OCI-LY3 (cell line): Measurements from ENCODE around the gene PKP3.

Experiments
- H2AFZ ChIP-seq: fragments of 200-600, 300-600 bp; shearing (Covaris generic); 2 replicates; pipeline ENCODE4 v1.6.0; 2014; ENCODE audit warnings: antibody characterized with exemption, low read depth, low read length
- H3K27ac ChIP-seq: fragments of 200-600, 300-600 bp; sonication (generic); 2 replicates; pipeline ENCODE4 v1.5.1; 2014; ENCODE audit warnings: mild to moderate bottlenecking, low read length, moderate library complexity, mixed read lengths
- H3K27me3 ChIP-seq: fragments of 200-600, 300-600 bp; sonication (generic); 2 replicates; pipeline ENCODE4 v1.6.1; 2014; ENCODE audit warnings: low read depth, low read length, mixed read lengths
- H3K36me3 ChIP-seq: fragments of 200-600, 300-600 bp; sonication (generic); replicated peaks from 2 replicates; pipeline ENCODE3; 2014; ENCODE audit warnings: low read depth, low read length, mixed read lengths
- H3K4me1 ChIP-seq: fragments of 300-600, 200-600 bp; sonication (generic); 2 replicates; pipeline ENCODE4 v1.6.1; 2014; ENCODE audit warnings: low read length, mixed read lengths
- H3K4me2 ChIP-seq: fragments of 200-600, 300-600 bp; sonication (generic); 2 replicates; pipeline ENCODE4 v1.6.1; 2014; ENCODE audit warnings: low read length, mixed read lengths
- H3K4me3 ChIP-seq: fragments of 300-600, 200-600 bp; sonication (generic); 2 replicates; pipeline ENCODE4 v1.5.1; 2014; ENCODE audit warnings: antibody characterized with exemption, mild to moderate bottlenecking, low read length, moderate library complexity
- H3K79me2 ChIP-seq: fragments of 300-600, 200-600 bp; shearing (Covaris generic); 2 replicates; pipeline ENCODE4 v1.6.1; 2014; ENCODE audit warnings: mild to moderate bottlenecking, low read length, mixed read lengths
- H3K9ac ChIP-seq: fragments of 300-600, 200-600 bp; shearing (Covaris generic); 2 replicates; pipeline ENCODE4 v1.6.0; 2014; ENCODE audit warnings: mild to moderate bottlenecking, low read length, moderate library complexity
- H3K9me3 ChIP-seq: fragments of 200-600, 300-600 bp; shearing (Covaris generic); 2 replicates; pipeline ENCODE4 v1.6.1; 2014; ENCODE audit warnings: low read length, mixed read lengths; ENCODE audit not compliant: insufficient read depth
- H4K20me1 ChIP-seq: fragments of 200-600, 300-600 bp; sonication (generic); 2 replicates; pipeline ENCODE4 v1.6.1; 2016; ENCODE audit warnings: low read length, mixed read lengths; ENCODE audit not compliant: insufficient read depth
- EZH2phosphoT487 ChIP-seq: fragments of 200-600 bp; shearing (Covaris generic); IDR thresholded peaks from 2 replicates; pipeline ENCODE4 v1.6.1; 2018; ENCODE audit warnings: antibody characterized with exemption, mixed run types, low read depth
- TF ChIP-seq, protein P1 (sequence below): fragments of 200-600, 300-600 bp; sonication (generic); IDR thresholded peaks from 2 replicates; pipeline ENCODE4 v1.5.1; 2014; ENCODE audit warnings: antibody characterized with exemption, low read length, low read depth

Gene PKP3

DNA sequence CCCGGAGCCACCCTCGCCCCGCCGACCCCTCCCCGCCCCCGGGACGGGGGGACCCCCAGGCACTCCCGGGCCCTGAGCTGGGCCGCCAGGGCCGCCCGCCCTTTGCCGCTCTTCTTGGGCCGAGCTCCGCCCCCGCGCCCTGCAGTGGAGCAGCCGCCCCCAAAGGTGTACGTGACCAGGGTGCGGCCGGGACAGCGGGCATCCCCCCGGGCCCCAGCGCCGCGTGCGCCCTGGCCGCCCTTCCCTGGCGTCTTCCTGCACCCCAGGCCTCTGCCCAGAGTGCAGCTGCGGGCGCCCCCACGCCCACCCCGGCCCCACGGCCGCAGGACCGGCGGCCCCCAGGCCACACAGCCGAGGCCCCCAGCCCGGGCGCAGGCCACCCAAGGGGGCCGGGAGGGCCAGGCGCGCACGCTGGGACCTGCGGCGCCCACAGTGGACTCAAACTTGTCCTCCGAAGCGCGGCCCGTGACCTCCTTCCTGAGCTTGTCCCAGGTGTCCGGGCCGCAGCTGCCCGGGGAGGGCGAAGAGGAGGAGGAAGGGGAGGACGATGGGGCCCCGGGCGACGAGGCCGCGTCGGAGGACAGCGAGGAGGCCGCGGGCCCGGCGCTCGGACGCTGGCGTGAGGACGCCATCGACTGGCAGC is 17.4 kb upstream of the PKP3 start:
- Histone ChIP-seq H3K27ac (no peak overlapping the region), H3K9ac (no peak overlapping the region), H2AFZ (no peak overlapping the region), H3K79me2 (no peaks in the 10 kb centered on the region), H3K4me3 (no peak overlapping the region), H3K4me2 (no peak overlapping the region), H3K9me3 (no peaks in the 10 kb centered on the region), H4K20me1 (no peaks in the 10 kb centered on the region), H3K36me3 (no peaks in the 10 kb centered on the region), H3K4me1 (no peaks in the 10 kb centered on the region), H3K27me3 (no peaks in the 10 kb centered on the region)
- no peak for TF ChIP-seq EZH2phosphoT487
- TF ChIP-seq, protein P1, sequence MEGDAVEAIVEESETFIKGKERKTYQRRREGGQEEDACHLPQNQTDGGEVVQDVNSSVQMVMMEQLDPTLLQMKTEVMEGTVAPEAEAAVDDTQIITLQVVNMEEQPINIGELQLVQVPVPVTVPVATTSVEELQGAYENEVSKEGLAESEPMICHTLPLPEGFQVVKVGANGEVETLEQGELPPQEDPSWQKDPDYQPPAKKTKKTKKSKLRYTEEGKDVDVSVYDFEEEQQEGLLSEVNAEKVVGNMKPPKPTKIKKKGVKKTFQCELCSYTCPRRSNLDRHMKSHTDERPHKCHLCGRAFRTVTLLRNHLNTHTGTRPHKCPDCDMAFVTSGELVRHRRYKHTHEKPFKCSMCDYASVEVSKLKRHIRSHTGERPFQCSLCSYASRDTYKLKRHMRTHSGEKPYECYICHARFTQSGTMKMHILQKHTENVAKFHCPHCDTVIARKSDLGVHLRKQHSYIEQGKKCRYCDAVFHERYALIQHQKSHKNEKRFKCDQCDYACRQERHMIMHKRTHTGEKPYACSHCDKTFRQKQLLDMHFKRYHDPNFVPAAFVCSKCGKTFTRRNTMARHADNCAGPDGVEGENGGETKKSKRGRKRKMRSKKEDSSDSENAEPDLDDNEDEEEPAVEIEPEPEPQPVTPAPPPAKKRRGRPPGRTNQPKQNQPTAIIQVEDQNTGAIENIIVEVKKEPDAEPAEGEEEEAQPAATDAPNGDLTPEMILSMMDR = no peak

DNA sequence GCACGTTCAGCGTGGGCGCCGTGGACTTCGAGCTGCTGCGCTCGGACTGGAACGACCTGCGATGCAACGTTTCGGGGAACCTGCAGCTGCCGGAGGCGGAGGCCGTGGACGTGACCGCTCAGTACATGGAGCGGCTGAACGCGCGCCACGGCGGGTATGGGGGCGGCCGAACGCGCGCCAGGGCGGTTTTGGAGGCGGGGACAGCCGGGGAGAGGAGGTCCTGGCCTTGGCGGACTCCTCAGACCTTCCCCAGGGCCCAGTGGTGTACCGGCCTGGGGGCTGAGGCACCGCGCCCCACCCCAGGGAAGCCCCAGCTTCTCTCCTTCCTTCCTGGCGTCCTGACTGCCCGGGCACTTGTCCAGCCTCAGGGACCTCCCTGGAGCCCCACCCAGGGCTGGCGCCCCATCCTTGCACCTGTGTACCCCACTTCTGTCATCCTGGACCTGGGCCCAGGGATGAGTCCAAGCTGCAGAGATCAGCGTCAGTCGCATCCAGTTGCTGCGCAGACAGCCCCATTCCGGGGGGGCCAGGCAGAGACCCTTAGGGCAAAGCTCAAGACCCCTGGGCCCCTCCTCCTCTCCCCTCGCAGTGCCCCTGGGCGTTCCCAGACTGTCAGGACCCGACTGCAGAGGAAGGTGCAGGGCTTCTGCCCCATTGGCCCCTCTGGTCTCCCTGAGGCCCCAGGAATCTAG is 16.7 kb upstream of the PKP3 start:
- TF ChIP-seq, protein P1 = no peak
- TF ChIP-seq EZH2phosphoT487 = no peak
- no peak overlapping the region for H3K9ac ChIP-seq
- H3K27ac ChIP-seq = no peak overlapping the region
- no peaks in the 10 kb centered on the region for H3K9me3 ChIP-seq
- H4K20me1 ChIP-seq = no peaks in the 10 kb centered on the region
- H3K79me2 ChIP-seq = no peaks in the 10 kb centered on the region
- no peaks in the 10 kb centered on the region for H3K27me3 ChIP-seq
- H3K36me3 ChIP-seq = no peaks in the 10 kb centered on the region
- no peak overlapping the region for H3K4me3 ChIP-seq
- H2AFZ ChIP-seq = no peak overlapping the region
- no peaks in the 10 kb centered on the region for H3K4me1 ChIP-seq
- no peak overlapping the region for H3K4me2 ChIP-seq

DNA sequence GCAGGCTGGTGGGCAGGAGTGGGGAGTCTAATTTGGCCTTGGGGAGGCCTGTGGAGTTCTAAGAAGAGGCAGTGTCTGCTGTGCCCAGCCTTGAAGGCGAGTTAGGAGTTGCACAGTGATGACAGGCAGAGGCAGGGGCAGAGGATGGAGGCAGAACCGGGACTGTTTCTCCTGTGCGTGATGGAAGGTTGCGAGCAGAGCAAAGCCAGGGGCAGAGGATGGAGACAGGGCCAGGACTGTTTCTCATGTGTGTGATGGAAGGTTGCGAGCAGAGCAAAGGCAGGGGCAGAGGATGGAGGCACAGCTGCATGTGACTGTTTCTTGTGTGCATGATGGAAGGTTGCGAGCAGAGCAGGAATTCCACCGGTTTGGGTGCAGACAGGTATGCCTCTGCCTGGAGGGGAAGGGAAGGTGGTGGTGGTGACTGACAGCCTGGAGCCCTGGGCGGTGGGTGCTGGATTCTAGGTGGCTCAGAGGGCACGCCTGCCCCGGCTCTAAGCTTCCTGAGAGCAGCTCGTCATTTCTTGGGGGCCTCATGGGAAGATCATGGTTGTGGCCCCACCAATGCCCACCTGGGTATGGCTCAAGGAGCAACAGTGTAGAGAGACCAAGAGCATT is 16.0 kb upstream of the PKP3 start:
- Histone ChIP-seq H3K36me3 (no peaks in the 10 kb centered on the region), H3K4me3 (no peak overlapping the region), H3K27me3 (no peaks in the 10 kb centered on the region), H3K27ac (no peak overlapping the region), H3K79me2 (no peaks in the 10 kb centered on the region), H3K9ac (no peak overlapping the region), H3K4me1 (no peaks in the 10 kb centered on the region), H4K20me1 (no peaks in the 10 kb centered on the region), H3K4me2 (no peak overlapping the region), H2AFZ (no peak overlapping the region), H3K9me3 (no peaks in the 10 kb centered on the region)
- no peak for TF ChIP-seq EZH2phosphoT487
- TF ChIP-seq, protein P1 = no peak
